Astrocyte of the cerebellum (primary cell): ENCODE data around the gene PCDH15.

Source experiments
- DNase-seq: peaks from one replicate; pipeline ENCODE4 v3.0.0-alpha.2; 2011; ENCODE audit warnings: low read depth
- H3K4me3 ChIP-seq: 2 replicates; pipeline ENCODE4 v1.5.1; 2011; ENCODE audit warnings: mild to moderate bottlenecking, low read depth, low read length, moderate library complexity
- CTCF ChIP-seq: IDR thresholded peaks from 2 replicates; pipeline ENCODE4 v1.5.1; 2012; ENCODE audit warnings: low read length, low read depth, moderate library complexity, mild to moderate bottlenecking; ENCODE audit errors: missing control alignments
- in situ Hi-C: cut with HindIII; loops from 2 replicates; pipeline ENCODE4 v1.10.0; 2017; ENCODE audit warnings: low sequenced_read_pairs

PCDH15 gene

GRCh38 chr10:54363390-54363789 is 437.6 kb downstream of the PCDH15 start:
- no peak overlapping the region for H3K4me3 ChIP-seq
- TF ChIP-seq CTCF = no peak
- in situ Hi-C loops = no loop called here
- DNase-seq = no peak

GRCh38 chr10:54342058-54342457 is 459.0 kb downstream of the PCDH15 start:
- no peak overlapping the region for H3K4me3 ChIP-seq
- in situ Hi-C loops = no loop called here
- TF ChIP-seq CTCF = no peak
- DNase-seq = no peak

- no peak for DNase-seq
- in situ Hi-C loops = no loop called here
- no peak for TF ChIP-seq CTCF
- H3K4me3 ChIP-seq = no peak overlapping the region
These were observed 465.7 kb downstream of the PCDH15 start for GRCh38 chr10:54335296-54335695.

- in situ Hi-C loops = no loop called here
- no peak for TF ChIP-seq CTCF
- H3K4me3 ChIP-seq = no peak overlapping the region
- DNase-seq = no peak
These were observed 481.7 kb downstream of the PCDH15 start for GRCh38 chr10:54319341-54319740.

GRCh38 chr10:54318470-54318869 is 482.6 kb downstream of the PCDH15 start:
- no peak for TF ChIP-seq CTCF
- in situ Hi-C loops = no loop called here
- DNase-seq = no peak
- H3K4me3 ChIP-seq = no peak overlapping the region

GRCh38 chr10:54314430-54314829 is 486.6 kb downstream of the PCDH15 start:
- in situ Hi-C loops = no loop called here
- TF ChIP-seq CTCF = no peak
- DNase-seq = no peak
- no peak overlapping the region for H3K4me3 ChIP-seq
